Coronary artery (tissue), 2 donors: ENCODE data around the gene SH3BP2.

Experiments
- DNase-seq: peaks from one replicate; pipeline ENCODE4 v3.0.0-alpha.2; 2017; ENCODE audit warnings: low spot score
- H3K27ac ChIP-seq, 2 donors: fragments of 200-600 bp; sonication (generic); one replicate each; pipeline ENCODE4 v1.5.1; 2016 to 2019
- H3K4me3 ChIP-seq: fragments of 200-600 bp; sonication (generic); 2 replicates; pipeline ENCODE4 v1.5.1; 2016; ENCODE audit warnings: mild to moderate bottlenecking, moderate library complexity
- CTCF ChIP-seq: fragments of 200-600 bp; sonication (generic); IDR thresholded peaks from one replicate; pipeline ENCODE4 v1.5.1; 2019; ENCODE audit warnings: antibody characterized with exemption

SH3BP2 gene

GRCh38 chr4:2856266-2856665, 63.4 kb downstream of the SH3BP2 start:
- H3K4me3 ChIP-seq = no peak overlapping the region
- no peak for TF ChIP-seq CTCF
- H3K27ac ChIP-seq = no peak overlapping the region
- DNase-seq = no peak

GRCh38 chr4:2857349-2857927, 64.6 kb downstream of the SH3BP2 start:
- no peak overlapping the region for H3K27ac ChIP-seq
- TF ChIP-seq CTCF = no peak
- DNase-seq = no peak
- H3K4me3 ChIP-seq = no peak overlapping the region

GRCh38 chr4:2858451-2859217, 65.7 kb downstream of the SH3BP2 start:
- Histone ChIP-seq H3K4me3 (no peak overlapping the region), H3K27ac (peak overlapping the region; percentile 4 to 48)
- no peak for TF ChIP-seq CTCF
- no peak for DNase-seq

GRCh38 chr4:2859514-2859913, 66.6 kb downstream of the SH3BP2 start:
- H3K4me3 ChIP-seq = no peak overlapping the region
- DNase-seq = no peak
- TF ChIP-seq CTCF = no peak
- H3K27ac ChIP-seq = no peak overlapping the region

GRCh38 chr4:2860391-2861348, 67.8 kb downstream of the SH3BP2 start:
- Histone ChIP-seq H3K4me3 (no peak overlapping the region), H3K27ac (peak overlapping the region in 1 of 2 donors; percentile 52)
- no peak for DNase-seq
- no peak for TF ChIP-seq CTCF

- TF ChIP-seq CTCF = no peak
- Histone ChIP-seq H3K4me3 (peak overlapping the region; percentile 20), H3K27ac (peak overlapping the region in 1 of 2 donors; percentile 52)
- no peak for DNase-seq
Measured at GRCh38 chr4:2861631-2862436, 68.9 kb downstream of the SH3BP2 start.
